ENCODE data around the gene CLK2. TPM values are rescaled to one million over a fixed set of nuclear protein-coding genes. Genes with fewer than 3 reads are reported as not detected.

CLK2 gene
- total RNA-seq, 1 donor from 2014 or later: 41.7 TPM

DNA sequence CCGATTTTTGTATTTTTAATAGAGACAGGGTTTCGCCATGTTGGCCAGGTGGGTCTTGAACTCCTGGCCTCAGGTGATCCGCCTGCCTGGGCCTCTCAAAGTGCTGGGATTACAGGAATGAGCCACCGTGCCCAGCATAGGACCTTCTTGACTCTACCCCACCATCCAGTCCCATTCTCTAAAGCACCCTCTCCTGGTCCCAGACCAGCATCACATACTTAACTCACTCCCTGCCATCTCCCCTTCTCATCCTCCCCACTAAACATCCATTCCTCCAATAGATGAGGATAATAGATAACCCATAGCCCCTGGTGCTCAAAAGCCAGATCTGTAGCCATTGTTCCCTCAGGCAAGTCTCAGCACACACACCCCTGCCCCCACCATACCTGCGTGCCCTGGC lies 20.1 kb downstream of the CLK2 start:
- Histone ChIP-seq H3K9ac (no peak overlapping the region), H3F3A (ENCODE audit: low read depth) (peaks cover 30% of the 10 kb centered on the region), H3K27ac (no peak overlapping the region), H3K79me2 (ENCODE audit: low read depth) (peaks cover 11% of the 10 kb centered on the region), H2AFZ (replicated peaks) (no peak overlapping the region), H3K4me3 (peak overlapping the region; percentile 84), H4K20me1 (ENCODE audit: low read depth) (no peaks in the 10 kb centered on the region), H3K4me2 (peak overlapping the region; percentile 99), H3K9me3 (ENCODE audit: low read depth) (no peaks in the 10 kb centered on the region), H3K4me1 (peaks cover 20% of the 10 kb centered on the region), H3K27me3 (no peaks in the 10 kb centered on the region), H3K36me3 (no peaks in the 10 kb centered on the region)
- Mint-ChIP-seq H3K4me3 (peak overlapping the region; percentile 91), H3K27ac (no peak overlapping the region), H3K9me3 (no peaks in the 10 kb centered on the region), H3K36me3 (peaks cover 16% of the 10 kb centered on the region), H3K27me3 (ENCODE audit: insufficient read depth, low read depth) (peaks cover 10% of the 10 kb centered on the region), H3K4me1 (peaks cover 32% of the 10 kb centered on the region)
- TF ChIP-seq EZH2phosphoT487 (IDR thresholded peaks at IDR 0.05) (no peak), EZH2 (IDR thresholded peaks at IDR 0.05) (no peak)
- TF ChIP-seq, protein P1, sequence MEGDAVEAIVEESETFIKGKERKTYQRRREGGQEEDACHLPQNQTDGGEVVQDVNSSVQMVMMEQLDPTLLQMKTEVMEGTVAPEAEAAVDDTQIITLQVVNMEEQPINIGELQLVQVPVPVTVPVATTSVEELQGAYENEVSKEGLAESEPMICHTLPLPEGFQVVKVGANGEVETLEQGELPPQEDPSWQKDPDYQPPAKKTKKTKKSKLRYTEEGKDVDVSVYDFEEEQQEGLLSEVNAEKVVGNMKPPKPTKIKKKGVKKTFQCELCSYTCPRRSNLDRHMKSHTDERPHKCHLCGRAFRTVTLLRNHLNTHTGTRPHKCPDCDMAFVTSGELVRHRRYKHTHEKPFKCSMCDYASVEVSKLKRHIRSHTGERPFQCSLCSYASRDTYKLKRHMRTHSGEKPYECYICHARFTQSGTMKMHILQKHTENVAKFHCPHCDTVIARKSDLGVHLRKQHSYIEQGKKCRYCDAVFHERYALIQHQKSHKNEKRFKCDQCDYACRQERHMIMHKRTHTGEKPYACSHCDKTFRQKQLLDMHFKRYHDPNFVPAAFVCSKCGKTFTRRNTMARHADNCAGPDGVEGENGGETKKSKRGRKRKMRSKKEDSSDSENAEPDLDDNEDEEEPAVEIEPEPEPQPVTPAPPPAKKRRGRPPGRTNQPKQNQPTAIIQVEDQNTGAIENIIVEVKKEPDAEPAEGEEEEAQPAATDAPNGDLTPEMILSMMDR (IDR thresholded peaks at IDR 0.05): no peak
- DNase-seq (ENCODE audit: low spot score): no peak

DNA sequence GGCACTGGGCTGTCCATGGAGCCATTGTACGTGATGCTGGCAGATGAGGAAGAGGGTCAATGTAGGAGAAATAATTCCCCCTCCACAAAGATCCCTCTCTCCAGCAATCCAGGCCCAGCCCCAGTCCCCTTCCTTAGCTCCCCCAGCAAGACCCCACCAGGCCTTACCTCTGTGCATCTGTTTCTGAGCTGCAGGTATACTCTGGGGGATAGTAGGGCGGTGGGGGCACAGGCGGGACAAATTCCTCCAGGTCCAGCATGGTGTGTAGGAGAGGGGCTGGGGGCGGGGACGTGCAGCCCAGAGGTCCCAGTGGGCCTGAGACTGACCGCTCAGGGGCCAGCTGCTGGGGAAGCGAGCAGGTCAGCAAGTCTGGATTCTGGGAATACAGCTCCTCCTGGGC lies 21.7 kb downstream of the CLK2 start:
- no peaks in the 10 kb centered on the region for H3K27me3 ChIP-seq
- H3K4me3 ChIP-seq: no peak overlapping the region
- H3K4me1 Mint-ChIP-seq: peaks cover 32% of the 10 kb centered on the region
- H3K4me1 ChIP-seq: peaks cover 20% of the 10 kb centered on the region
- TF ChIP-seq EZH2phosphoT487 (IDR thresholded peaks at IDR 0.05): no peak
- TF ChIP-seq, protein P1 (IDR thresholded peaks at IDR 0.05): no peak
- no peak for TF ChIP-seq EZH2 (IDR thresholded peaks at IDR 0.05)
- H4K20me1 ChIP-seq (ENCODE audit: low read depth): no peaks in the 10 kb centered on the region
- H3K9me3 ChIP-seq (ENCODE audit: low read depth): no peaks in the 10 kb centered on the region
- no peak overlapping the region for H3K9ac ChIP-seq
- no peak overlapping the region for H3K27ac ChIP-seq
- H3K27ac Mint-ChIP-seq: peak overlapping the region; percentile 22
- H3K4me2 ChIP-seq: no peak overlapping the region
- peaks cover 8% of the 10 kb centered on the region for H3K36me3 Mint-ChIP-seq
- no peaks in the 10 kb centered on the region for H3K36me3 ChIP-seq
- peaks cover 10% of the 10 kb centered on the region for H3K27me3 Mint-ChIP-seq (ENCODE audit: insufficient read depth, low read depth)
- peaks cover 11% of the 10 kb centered on the region for H3K79me2 ChIP-seq (ENCODE audit: low read depth)
- no peak overlapping the region for H3K4me3 Mint-ChIP-seq
- DNase-seq (ENCODE audit: low spot score): no peak
- no peaks in the 10 kb centered on the region for H3K9me3 Mint-ChIP-seq
- H2AFZ ChIP-seq (replicated peaks): no peak overlapping the region
- peaks cover 32% of the 10 kb centered on the region for H3F3A ChIP-seq (ENCODE audit: low read depth)

DNA sequence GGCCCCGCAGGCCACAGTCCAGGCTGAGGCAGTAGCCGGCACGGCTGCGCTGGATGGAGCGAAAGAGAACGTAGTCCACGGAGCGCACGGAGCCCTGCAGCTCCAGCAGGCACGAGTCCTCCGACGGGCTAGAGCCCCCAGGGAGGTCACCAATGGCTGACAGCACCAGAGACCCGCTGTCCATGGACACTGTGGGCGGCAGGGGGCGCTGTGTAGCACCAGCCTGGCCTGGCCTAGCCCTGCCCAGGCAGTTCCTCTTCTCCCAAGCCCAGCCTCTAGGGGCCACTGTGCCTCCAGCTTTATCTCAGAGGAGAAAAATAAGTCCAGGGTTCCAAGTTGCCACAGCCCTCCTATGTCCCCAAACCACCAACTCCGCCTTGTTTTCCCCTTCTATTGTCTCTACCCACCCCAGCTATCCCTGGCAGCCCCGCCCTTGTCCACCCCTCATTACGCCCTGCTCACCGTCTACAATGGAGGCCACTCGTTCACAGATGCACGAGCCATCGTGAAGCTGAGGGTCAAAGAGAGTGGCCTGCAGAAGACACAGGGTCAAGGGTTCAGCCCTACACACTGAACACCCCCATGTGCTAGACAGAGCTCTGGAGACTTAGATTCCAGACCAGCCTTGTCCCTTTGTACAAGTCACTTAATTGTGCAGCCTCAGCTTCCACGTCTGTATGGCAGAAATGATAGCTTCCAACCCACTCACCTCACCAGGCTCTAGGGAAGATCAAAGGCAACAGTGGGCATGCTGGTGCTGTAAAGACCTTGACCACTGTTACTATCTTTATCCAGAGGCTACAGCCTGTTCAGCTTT lies 22.5 kb downstream of the CLK2 start:
- H3K27me3 ChIP-seq: no peaks in the 10 kb centered on the region
- peaks cover 11% of the 10 kb centered on the region for H3K79me2 ChIP-seq (ENCODE audit: low read depth)
- H3K9me3 Mint-ChIP-seq: no peaks in the 10 kb centered on the region
- H3K9me3 ChIP-seq (ENCODE audit: low read depth): no peaks in the 10 kb centered on the region
- peaks cover 32% of the 10 kb centered on the region for H3K4me1 Mint-ChIP-seq
- no peaks in the 10 kb centered on the region for H3K36me3 ChIP-seq
- H2AFZ ChIP-seq (replicated peaks): peak overlapping the region; percentile 50
- H3K4me3 ChIP-seq: peak overlapping the region; percentile 47
- H3F3A ChIP-seq (ENCODE audit: low read depth): peaks cover 32% of the 10 kb centered on the region
- H3K9ac ChIP-seq: no peak overlapping the region
- DNase-seq (ENCODE audit: low spot score): peak; percentile 98
- no peak overlapping the region for H3K27ac ChIP-seq
- peaks cover 19% of the 10 kb centered on the region for H3K4me1 ChIP-seq
- peaks cover 10% of the 10 kb centered on the region for H3K27me3 Mint-ChIP-seq (ENCODE audit: insufficient read depth, low read depth)
- no peak for TF ChIP-seq EZH2phosphoT487 (IDR thresholded peaks at IDR 0.05)
- TF ChIP-seq, protein P1 (IDR thresholded peaks at IDR 0.05): peak; percentile 99
- no peak for TF ChIP-seq EZH2 (IDR thresholded peaks at IDR 0.05)
- H3K4me2 ChIP-seq: peak overlapping the region; percentile 74
- H3K4me3 Mint-ChIP-seq: peak overlapping the region; percentile 48
- H3K36me3 Mint-ChIP-seq: peaks cover 10% of the 10 kb centered on the region
- peak overlapping the region; percentile 14 for H3K27ac Mint-ChIP-seq
- H4K20me1 ChIP-seq (ENCODE audit: low read depth): no peaks in the 10 kb centered on the region

Data from neural progenitor cell (in vitro differentiated cells).